NCI-H1694 (cell line): ENCODE data around the gene BBS7.

Experiments used
- DNase-seq: peaks from one replicate; lab custom pipeline; 2025; lab: John Stamatoyannopoulos, UW

Gene BBS7

DNA sequence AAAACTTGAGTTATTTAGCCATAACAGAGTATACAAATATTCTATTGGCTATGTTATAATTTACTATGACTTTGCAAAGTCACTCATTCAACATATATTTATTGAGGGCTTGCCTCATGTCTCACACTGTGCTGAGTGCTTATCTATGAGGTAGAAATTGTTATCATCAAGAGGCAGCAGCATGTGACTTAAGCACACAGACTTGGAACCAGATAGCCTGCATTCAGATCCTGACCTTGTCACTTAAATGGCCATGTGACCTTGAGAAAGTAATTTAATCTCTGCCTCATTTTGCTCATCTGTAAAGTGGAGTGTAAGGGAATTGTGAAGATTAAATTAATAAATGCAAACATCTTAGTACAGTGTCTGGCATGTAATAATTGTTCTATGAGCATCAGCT, 79.3 kb downstream of the BBS7 start:
- no peak for DNase-seq

DNA sequence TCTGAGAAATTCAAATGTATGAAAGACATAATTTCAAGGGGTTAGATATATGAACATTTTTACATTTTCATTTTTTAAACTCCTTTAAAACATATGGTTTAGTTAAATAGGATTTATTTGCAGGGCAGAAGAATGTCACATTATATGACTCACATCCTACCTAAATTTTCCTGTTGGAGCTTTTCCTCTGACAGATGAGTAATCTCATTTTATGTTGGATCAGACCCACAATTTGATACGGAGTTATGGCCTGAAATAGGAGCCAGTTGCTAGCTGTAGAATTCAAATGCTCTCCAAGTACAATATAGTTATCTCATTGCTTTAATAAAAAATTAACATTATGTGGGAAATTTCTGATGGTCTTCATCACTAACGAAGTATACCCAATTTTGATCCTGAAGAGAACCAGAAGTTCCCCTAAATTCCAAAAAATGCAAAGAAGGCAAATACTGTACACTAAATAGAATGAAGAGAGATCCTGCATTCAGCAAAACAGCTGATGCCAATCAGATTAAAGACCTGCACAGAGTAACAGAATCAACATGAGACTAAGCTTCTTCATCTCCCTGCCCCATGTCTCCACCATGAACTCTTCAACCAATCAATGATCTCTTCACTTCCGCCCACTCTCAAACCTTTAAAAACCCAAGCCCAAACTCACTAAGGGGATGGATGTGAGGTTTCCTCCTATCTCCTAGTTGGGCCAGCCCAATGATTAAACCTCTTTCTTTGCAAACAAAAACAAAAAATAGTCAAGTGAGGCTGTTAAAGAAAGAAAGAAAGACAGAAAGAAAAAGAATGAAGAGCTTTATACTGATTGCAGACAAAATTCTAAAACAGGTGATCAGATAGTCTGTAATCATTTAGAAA, 80.1 kb downstream of the BBS7 start:
- no peak for DNase-seq

DNA sequence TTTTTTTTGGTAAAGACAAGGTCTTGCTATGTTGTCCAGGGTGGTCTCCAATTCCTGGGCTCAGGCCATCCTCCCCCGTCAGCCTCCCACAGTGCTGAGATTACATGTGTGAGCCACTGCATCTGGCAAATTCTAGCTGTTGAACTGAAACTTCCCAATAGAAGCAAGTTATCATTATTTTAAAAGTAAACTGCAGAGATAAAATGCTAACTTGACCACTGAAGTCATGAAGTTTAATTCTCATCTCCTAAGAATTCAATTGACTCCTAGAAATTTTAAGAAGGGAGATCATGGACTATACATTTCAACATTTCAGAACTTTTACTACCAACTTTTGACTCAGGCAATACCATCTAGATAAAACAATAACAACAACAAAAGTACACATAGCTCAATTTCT, 80.8 kb downstream of the BBS7 start:
- no peak for DNase-seq

DNA sequence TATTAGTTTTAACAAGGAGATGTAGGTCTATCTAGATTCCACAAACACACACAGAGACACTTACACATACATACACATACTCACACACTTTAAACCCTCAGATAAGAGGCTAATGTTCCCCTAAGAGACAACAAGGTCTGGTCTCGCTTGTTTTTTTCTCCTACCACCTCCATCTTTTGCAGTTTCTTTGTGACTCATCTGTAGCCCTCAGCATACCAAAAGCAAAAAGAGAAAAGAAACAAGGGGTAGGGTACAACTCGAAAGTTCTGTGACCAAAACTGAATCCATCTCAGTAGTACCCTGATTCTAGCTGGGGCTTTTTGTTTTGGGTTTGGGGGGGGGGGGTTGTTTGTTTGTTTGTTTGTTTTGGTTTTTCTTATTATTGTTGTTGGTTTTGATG, 81.4 kb downstream of the BBS7 start:
- no peak for DNase-seq

DNA sequence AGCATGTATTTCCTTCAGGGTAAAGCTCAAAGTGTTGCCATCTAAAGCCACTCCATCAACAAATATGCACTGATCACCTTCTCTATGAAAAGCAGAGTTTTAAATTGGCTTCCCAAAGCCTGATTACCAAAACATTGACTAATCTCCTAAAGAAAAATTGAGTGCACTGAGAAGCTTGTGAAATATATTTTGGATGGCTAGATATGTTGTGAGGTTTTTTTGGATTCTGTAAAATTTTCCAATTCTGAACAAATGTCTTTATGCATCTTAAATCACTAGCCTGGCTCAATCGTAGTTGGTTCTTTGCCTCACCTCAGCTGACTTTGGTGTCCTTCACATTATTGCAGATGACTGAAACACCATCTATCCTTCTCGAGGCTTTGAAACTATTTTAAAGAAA, 84.1 kb downstream of the BBS7 start:
- DNase-seq = no peak

DNA sequence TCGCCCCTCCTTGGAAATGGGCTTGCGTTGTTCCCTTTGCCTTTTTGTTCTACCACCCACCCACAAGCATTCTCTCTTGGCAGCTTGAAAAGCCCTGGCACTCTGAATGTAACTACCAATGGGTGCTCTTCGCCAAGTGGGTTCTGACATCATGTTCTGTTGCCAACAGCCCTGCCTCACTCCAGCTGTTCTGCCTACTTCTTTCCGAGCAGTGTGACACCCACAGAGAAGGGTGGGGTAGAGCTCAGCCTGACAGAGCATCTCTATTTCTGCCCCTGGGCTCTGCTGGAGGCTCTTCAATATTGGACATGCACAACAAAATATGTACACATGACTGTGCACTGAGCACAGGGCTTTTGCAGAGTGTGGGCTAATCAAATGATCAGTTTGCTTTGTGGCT, 84.8 kb downstream of the BBS7 start:
- DNase-seq = no peak

DNA sequence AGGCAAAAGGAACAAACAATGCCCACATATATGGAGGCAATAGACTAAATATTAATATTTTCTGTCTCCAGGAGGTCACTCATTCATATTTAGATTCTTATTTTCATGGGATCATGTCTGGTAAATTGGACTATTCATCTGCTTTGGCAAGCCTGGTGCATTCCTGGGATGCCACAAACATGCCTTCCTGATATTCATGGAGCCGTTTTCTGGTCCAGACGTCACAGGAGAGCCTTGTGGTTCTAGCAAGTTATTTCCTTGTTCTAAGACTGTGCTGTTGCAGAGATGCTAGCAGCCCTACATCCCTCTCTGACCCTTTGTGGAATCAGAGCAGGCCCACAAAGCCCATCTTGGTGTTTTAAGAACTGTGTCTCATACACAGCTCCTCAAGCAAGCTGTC, 85.3 kb downstream of the BBS7 start:
- no peak for DNase-seq

DNA sequence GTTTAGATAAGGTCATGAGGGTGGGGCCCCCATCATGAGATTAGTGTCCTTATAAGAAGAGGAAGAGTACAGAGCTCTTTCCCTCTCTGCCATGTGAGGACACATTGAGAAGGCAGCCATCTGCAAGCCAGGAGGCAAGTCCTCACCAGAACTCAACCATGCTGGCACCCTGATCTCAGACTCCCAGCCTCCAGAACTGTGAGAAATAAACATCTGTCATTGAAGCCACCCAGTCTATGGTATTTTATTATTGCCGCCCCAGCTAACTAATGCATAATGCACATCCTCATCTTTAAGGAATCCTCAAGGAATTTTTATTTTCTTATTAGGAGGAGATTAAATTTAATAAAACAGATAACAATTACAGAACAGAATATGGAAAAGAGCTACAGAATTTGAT, 85.9 kb downstream of the BBS7 start:
- DNase-seq = no peak

DNA sequence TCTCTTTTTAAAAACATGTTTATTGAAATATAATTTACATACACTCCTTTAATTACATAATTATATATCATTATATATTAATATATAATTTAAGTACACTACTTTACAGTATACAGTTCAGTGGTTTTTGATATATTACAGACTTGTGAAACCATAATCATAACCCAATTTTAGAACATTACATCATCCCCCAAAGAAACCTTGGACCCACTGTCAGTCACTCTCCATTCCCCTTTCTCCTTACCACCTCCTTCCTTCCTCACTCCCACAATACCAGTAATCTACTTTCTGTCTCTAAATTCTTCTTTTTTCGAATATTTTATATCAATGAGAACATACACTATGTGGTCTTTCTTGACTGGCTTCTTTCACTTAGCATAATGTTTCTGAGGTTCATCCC, 87.1 kb downstream of the BBS7 start:
- no peak for DNase-seq

DNA sequence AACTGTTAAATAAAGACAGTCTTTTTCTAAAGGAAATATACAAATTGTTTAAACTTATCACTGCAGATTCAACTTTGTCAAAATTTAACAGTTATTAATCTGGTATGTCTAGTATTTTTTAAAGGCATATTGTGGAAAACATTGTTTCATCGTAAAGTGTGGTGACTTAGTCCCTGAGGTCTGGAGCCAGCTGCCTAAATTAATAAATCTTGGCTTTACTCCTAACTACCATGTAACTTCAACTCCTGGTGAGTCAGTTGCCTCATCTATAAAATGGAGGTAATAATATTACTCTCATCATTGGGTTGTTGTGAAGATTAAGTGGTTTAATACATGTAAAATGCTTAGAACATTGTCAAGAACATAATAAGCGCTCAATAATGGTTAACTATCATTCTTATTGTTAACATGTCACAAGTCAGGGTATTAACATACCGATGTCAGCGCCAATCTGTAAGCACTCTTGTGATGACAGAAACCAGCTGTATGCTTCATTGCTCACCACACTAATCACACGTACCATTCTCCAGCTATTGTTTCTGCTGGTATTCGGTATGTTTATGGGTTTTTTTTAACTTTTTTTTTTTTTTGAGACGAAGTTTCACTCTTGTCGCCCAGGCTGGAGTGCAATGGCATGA, 91.2 kb downstream of the BBS7 start:
- DNase-seq = no peak

DNA sequence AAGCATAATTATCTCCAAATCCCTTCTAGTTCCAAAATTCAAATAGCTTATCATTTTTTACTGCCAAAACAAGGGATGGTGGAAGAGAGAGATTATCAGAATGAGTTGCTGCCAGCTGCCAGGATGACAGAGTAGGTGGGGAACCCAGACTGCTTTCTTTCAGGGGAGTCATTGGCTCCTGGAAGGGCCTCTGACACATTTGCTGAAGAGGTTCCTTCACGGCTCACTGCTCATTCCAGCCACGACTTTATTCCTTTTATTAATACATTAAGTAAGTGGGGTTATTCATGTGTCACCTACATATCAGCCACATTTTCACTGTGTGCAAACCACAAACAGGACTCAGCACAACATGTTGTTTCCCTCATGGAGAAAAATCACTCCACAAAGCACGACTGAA, 92.6 kb downstream of the BBS7 start:
- DNase-seq = no peak

DNA sequence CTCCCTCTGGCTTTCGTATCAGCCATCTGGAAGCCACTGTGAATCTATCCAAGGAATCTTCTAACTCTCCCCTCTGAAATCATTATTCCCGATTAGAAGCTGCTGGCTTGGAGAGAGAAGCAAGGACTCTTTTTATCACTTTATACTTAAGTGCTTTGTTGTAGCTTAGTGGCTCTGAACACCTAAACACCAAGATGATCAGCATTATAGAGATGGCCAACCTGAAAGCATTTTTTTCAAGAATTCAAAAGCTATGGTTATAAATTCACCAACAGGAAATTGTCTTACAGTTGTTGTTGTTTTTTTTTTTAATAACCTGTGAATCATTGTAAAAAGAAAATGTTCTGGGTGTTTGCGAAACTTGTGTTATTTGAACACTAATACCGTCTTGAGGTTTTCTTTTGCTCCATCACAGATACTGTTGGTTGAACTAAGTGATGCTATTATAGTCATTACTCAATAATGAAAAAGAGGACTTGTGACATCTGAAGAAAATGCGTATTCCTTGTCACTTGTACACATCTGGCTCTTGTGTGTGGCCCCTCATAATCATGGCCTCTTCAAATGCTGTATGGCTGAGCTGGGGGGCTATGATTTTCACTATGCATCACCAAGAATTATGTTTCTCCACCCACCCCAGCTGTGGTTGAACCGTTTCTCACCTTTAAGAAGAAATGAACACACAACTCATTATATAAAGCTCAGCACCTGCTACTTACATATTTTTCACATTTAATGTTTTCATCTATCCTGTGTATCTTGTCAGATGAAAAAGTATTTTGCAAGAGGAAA, 93.5 kb downstream of the BBS7 start:
- DNase-seq = no peak
